Measurements from ENCODE around the gene SMYD3.

The SMYD3 gene

DNA sequence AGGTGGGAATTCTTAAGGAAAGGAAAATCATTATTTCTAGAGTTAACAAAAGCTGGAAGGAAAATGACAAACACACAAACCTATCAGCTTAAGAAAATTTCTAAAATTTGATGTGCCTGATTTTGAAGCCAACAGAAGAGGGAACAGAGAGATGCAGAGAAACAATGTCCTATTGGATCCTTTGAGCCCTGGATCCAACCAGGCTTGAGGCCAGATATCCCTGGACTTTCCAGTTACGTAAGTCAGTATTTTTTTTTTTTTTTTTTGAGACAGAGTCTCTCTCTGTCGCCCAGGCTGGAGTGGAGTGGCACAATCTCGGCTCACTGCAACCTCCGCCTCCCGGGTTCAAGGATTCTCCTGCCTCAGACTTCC, 703.4 kb downstream of the SMYD3 start:
- no peak for DNase-seq (ENCODE audit: low read depth in 1 of 2, low spot score in 1 of 2)

DNA sequence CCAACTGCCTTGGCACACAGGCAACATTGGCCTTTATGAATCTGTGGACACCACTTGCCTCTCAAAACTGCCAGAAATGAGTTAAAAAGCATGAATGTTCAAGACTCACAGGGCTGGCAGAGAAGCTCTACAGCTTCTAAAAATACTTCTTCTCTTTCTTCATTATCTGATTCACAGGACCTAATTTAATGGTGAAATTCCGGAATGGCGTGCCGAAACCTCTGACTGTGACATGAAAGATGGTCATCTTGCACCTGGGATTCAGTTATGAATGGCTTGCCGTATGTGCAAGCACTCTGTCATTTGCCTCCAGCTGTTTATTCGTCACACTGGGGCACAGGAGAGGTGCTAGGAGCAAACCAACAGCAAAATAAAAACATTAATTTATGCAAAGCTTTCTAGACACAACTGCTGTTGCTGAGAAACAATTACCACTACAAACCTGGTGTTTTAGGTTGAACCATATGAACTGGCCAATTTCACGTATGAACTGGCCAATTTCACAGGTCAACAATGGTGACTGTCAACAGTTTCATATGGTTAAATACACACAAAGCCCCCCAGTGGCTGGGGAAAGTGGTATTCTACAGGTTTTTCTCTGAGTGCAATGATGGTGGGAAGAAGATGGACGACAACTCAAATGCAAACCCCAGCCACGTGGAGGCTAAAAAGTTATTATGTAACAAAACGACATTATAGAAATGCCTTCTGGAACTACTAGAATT, 704.0 kb downstream of the SMYD3 start:
- TF ChIP-seq, protein P1, sequence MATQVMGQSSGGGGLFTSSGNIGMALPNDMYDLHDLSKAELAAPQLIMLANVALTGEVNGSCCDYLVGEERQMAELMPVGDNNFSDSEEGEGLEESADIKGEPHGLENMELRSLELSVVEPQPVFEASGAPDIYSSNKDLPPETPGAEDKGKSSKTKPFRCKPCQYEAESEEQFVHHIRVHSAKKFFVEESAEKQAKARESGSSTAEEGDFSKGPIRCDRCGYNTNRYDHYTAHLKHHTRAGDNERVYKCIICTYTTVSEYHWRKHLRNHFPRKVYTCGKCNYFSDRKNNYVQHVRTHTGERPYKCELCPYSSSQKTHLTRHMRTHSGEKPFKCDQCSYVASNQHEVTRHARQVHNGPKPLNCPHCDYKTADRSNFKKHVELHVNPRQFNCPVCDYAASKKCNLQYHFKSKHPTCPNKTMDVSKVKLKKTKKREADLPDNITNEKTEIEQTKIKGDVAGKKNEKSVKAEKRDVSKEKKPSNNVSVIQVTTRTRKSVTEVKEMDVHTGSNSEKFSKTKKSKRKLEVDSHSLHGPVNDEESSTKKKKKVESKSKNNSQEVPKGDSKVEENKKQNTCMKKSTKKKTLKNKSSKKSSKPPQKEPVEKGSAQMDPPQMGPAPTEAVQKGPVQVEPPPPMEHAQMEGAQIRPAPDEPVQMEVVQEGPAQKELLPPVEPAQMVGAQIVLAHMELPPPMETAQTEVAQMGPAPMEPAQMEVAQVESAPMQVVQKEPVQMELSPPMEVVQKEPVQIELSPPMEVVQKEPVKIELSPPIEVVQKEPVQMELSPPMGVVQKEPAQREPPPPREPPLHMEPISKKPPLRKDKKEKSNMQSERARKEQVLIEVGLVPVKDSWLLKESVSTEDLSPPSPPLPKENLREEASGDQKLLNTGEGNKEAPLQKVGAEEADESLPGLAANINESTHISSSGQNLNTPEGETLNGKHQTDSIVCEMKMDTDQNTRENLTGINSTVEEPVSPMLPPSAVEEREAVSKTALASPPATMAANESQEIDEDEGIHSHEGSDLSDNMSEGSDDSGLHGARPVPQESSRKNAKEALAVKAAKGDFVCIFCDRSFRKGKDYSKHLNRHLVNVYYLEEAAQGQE (IDR thresholded peaks at IDR 0.05; ENCODE audit: insufficient replicate concordance, low read depth) = no peak
- TF ChIP-seq, protein P2, sequence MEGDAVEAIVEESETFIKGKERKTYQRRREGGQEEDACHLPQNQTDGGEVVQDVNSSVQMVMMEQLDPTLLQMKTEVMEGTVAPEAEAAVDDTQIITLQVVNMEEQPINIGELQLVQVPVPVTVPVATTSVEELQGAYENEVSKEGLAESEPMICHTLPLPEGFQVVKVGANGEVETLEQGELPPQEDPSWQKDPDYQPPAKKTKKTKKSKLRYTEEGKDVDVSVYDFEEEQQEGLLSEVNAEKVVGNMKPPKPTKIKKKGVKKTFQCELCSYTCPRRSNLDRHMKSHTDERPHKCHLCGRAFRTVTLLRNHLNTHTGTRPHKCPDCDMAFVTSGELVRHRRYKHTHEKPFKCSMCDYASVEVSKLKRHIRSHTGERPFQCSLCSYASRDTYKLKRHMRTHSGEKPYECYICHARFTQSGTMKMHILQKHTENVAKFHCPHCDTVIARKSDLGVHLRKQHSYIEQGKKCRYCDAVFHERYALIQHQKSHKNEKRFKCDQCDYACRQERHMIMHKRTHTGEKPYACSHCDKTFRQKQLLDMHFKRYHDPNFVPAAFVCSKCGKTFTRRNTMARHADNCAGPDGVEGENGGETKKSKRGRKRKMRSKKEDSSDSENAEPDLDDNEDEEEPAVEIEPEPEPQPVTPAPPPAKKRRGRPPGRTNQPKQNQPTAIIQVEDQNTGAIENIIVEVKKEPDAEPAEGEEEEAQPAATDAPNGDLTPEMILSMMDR (IDR thresholded peaks at IDR 0.05; ENCODE audit: insufficient read depth, low read length) = no peak
- TF ChIP-seq POLR2AphosphoS5 (IDR thresholded peaks at IDR 0.05; ENCODE audit: low read depth) = no peak
- TF ChIP-seq SPI1 (IDR thresholded peaks at IDR 0.05; ENCODE audit: borderline replicate concordance, low read depth) = no peak
- TF ChIP-seq GABPA (IDR thresholded peaks at IDR 0.05; ENCODE audit: low read depth) = no peak
- no peak for DNase-seq (ENCODE audit: low read depth in 1 of 2, low spot score in 1 of 2)
- Histone ChIP-seq H3K27me3 (ENCODE audit: insufficient read depth, poor library complexity, severe bottlenecking) (no peaks in the 10 kb centered on the region), H3K4me3 (replicated peaks; ENCODE audit: insufficient read depth, low read length) (no peak overlapping the region), H3K27ac (replicated peaks) (no peak overlapping the region)

More for the DNA sequence above, 703.4 kb downstream of the SMYD3 start:
- Histone ChIP-seq H3K4me3 (replicated peaks; ENCODE audit: insufficient read depth, low read length) (no peak overlapping the region), H3K27ac (replicated peaks) (no peak overlapping the region), H3K27me3 (ENCODE audit: insufficient read depth, poor library complexity, severe bottlenecking) (no peaks in the 10 kb centered on the region)
- no peak for TF ChIP-seq POLR2AphosphoS5 (IDR thresholded peaks at IDR 0.05; ENCODE audit: low read depth)

DNA sequence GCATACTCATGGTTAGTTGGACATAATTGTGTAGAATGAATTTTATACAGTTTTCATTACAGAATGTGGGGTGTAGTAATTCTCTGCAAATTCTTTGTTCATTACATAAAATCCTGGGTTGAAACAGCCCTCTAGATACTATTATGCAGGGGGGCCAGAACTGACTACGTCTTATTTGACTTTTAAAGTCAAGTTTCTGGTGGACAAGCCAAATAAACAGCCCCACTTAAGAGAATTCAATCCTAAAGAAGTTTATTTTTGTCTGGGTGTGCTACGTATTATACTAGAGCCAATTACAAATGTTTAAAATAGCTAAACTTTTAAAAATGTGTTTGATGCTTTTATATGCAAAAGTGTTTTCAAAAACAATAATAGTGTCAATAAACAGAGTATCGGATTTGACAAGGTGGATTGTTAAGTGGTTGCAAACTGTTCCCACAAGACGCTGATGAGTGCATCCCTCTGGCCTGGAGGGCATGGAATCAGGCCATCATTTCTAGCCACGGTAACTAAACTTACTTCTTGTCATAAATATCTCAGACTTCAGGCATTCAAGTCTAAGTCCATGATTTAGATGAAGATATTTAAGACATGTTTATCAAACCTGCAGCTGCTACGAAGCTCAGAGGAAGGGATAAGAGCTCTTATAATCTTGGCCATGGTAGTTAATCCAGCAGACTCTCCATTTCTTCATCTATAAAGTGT, 706.0 kb downstream of the SMYD3 start:
- H3K27me3 ChIP-seq (ENCODE audit: insufficient read depth, poor library complexity, severe bottlenecking) = no peaks in the 10 kb centered on the region
- no peak for DNase-seq (ENCODE audit: low read depth in 1 of 2, low spot score in 1 of 2)
- TF ChIP-seq SPI1 (IDR thresholded peaks at IDR 0.05; ENCODE audit: borderline replicate concordance, low read depth) (no peak), GABPA (IDR thresholded peaks at IDR 0.05; ENCODE audit: low read depth) (no peak), POLR2AphosphoS5 (IDR thresholded peaks at IDR 0.05; ENCODE audit: low read depth) (no peak)
- TF ChIP-seq, protein P1 (IDR thresholded peaks at IDR 0.05; ENCODE audit: insufficient replicate concordance, low read depth) = no peak
- TF ChIP-seq, protein P2 (IDR thresholded peaks at IDR 0.05; ENCODE audit: insufficient read depth, low read length) = no peak
- no peak overlapping the region for H3K4me3 ChIP-seq (replicated peaks; ENCODE audit: insufficient read depth, low read length)
- no peak overlapping the region for H3K27ac ChIP-seq (replicated peaks)

DNA sequence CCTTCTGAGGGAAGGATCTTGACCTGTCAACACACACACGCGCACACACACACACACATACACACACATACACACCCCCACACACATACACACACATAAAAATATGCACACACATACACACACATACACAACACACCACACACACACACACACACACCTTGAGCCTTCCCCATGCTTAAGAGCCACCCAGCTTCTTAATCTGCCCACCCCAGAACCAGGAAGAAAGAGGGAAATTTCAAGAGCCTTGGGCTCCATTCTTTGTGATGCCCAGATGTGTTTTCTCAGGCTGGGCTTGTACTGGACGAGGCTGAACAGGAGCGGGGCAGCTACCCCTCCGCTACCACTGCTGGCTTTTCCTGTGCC, 708.7 kb downstream of the SMYD3 start:
- TF ChIP-seq POLR2AphosphoS5 (IDR thresholded peaks at IDR 0.05; ENCODE audit: low read depth) (no peak), SPI1 (IDR thresholded peaks at IDR 0.05; ENCODE audit: borderline replicate concordance, low read depth) (no peak), GABPA (IDR thresholded peaks at IDR 0.05; ENCODE audit: low read depth) (no peak)
- no peak overlapping the region for H3K4me3 ChIP-seq (replicated peaks; ENCODE audit: insufficient read depth, low read length)
- H3K27me3 ChIP-seq (ENCODE audit: insufficient read depth, poor library complexity, severe bottlenecking) = no peaks in the 10 kb centered on the region
- no peak overlapping the region for H3K27ac ChIP-seq (replicated peaks)
- no peak for DNase-seq (ENCODE audit: low read depth in 1 of 2, low spot score in 1 of 2)
